K562 (cell line): ENCODE measurements around the gene CHSY1. TPM values are rescaled to one million over a fixed set of nuclear protein-coding genes. Genes with fewer than 3 reads are reported as not detected.

Source experiments
- ATAC-seq: fragments of 200-7000 bp; cut with Tn5 transposase; 3 replicates; pipeline ENCODE4 v1.9.1; 2020; ENCODE audit warnings: moderate library complexity
- BruUV-seq: library from RNA; stranded (reverse); fragments of 400-500 nt; replicated peaks from 2 replicates; lab custom pipeline; 2021; lab: Mats Ljungman, UMichigan
- CTCF ChIA-PET: fragments of 300-600 bp; formaldehyde crosslinking; extraction: SDS; loops from one replicate; lab custom pipeline; 2021; ENCODE audit warnings: low intra/inter-chr PET ratio; lab: Yijun Ruan, JAX
- POLR2A ChIA-PET: fragments of 300-600, 350-650 bp; sonication (Branson Sonifier 250); formaldehyde crosslinking; extraction: SDS; loops from one replicate; lab custom pipeline; 2021; ENCODE audit warnings: antibody characterized with exemption, inconsistent platforms; lab: Yijun Ruan, JAX
- DNase-seq, 4 experiments: peaks; one replicate each; pipeline versions ENCODE4 v3.0.0 to v3.0.0-alpha.2; 2011 to 2018; ENCODE audit warnings: low spot score in 3 of 4, mixed read lengths in 3 of 4; ENCODE audit errors: extremely low read depth in 1 of 4
- FAIRE-seq: peaks from 2 replicates; lab custom pipeline; 2011; peaks lifted over from hg19 to GRCh38; lab: Jason Lieb, UNC
- H2AFZ ChIP-seq: 2 replicates; pipeline ENCODE4 v1.6.0; 2011; ENCODE audit warnings: low read depth, low read length, control low read depth, inconsistent platforms
- H3K27ac ChIP-seq: fragments of 200-600 bp; 3 replicates; pipeline ENCODE4 v1.8.0; 2011; ENCODE audit warnings: low read depth, mild to moderate bottlenecking, control low read depth, inconsistent platforms, low read length, moderate library complexity, mixed read lengths; ENCODE audit errors: extremely low read depth
- H3K27me3 ChIP-seq, 2 experiments: fragments of 300-600 bp in 1 of 2; 2 replicates in 1 of 2; 3 replicates in 1 of 2; pipeline versions ENCODE4 v1.6.0 to v1.8.0; 2011; ENCODE audit warnings: inconsistent platforms in 2 of 2, low read length in 2 of 2, mild to moderate bottlenecking in 1 of 2, mixed read lengths in 1 of 2, moderate library complexity in 1 of 2; ENCODE audit not compliant: control insufficient read depth in 2 of 2, insufficient read depth in 2 of 2
- H3K36me3 ChIP-seq: fragments of 300-600 bp; 3 replicates; pipeline ENCODE4 v1.8.0; 2011; ENCODE audit warnings: mild to moderate bottlenecking, low read length, inconsistent platforms; ENCODE audit not compliant: control insufficient read depth, insufficient read depth
- H3K4me1 ChIP-seq, 2 experiments: fragments of 200-600 bp in 1 of 2; replicated peaks in 1 of 2; 2 replicates in 1 of 2; 3 replicates in 1 of 2; pipeline versions ENCODE4 v1.5.1 to v1.8.0; 2011; ENCODE audit warnings: inconsistent platforms in 2 of 2, low read length in 2 of 2, mild to moderate bottlenecking in 1 of 2, mixed read lengths in 1 of 2, moderate library complexity in 1 of 2; ENCODE audit not compliant: control insufficient read depth in 2 of 2, insufficient read depth in 2 of 2
- H3K4me2 ChIP-seq: 2 replicates; pipeline ENCODE4 v1.6.1; 2011; ENCODE audit warnings: low read length, control low read depth, inconsistent platforms, mixed read lengths; ENCODE audit not compliant: insufficient read depth
- H3K4me3 ChIP-seq: fragments of 200-600 bp; sonication (generic), shearing (Covaris generic); 2 replicates; pipeline ENCODE4 v1.5.1; 2016; ENCODE audit warnings: control low read depth, inconsistent platforms
- H3K79me2 ChIP-seq: fragments of 200-600 bp; 3 replicates; pipeline ENCODE4 v1.8.0; 2011; ENCODE audit warnings: low read length, inconsistent platforms; ENCODE audit not compliant: control insufficient read depth, insufficient read depth
- H3K9ac ChIP-seq, 2 experiments: 2 replicates each; pipeline versions ENCODE4 v1.6.0 to v1.6.1; 2011; ENCODE audit warnings: low read depth in 2 of 2, low read length in 2 of 2, control low read depth in 1 of 2, inconsistent platforms in 1 of 2, mild to moderate bottlenecking in 1 of 2, mixed read lengths in 1 of 2; ENCODE audit not compliant: insufficient read depth in 1 of 2
- H3K9me1 ChIP-seq: one replicate; pipeline ENCODE4 v1.6.0; 2011; ENCODE audit warnings: inconsistent platforms, mild to moderate bottlenecking, low read length, moderate library complexity; ENCODE audit not compliant: control insufficient read depth, insufficient read depth
- H3K9me3 ChIP-seq: replicated peaks from 2 replicates; pipeline ENCODE4 v1.5.1; 2011; ENCODE audit warnings: low read depth, low read length, inconsistent platforms; ENCODE audit not compliant: control insufficient read depth, insufficient read depth
- H4K20me1 ChIP-seq: replicated peaks from 2 replicates; pipeline ENCODE4 v1.6.1; 2011; ENCODE audit warnings: low read length, inconsistent platforms, mixed read lengths; ENCODE audit not compliant: control insufficient read depth, insufficient read depth
- ARID3B ChIP-seq: fragments of 250-450 bp; sonication (Bioruptor Pico); IDR thresholded peaks from 2 replicates; pipeline ENCODE4 v1.4.0; 2020; ENCODE audit warnings: borderline replicate concordance
- CBFB ChIP-seq: sonication (generic); formaldehyde crosslinking; IDR thresholded peaks from 2 replicates; pipeline ENCODE4 v1.4.0; 2020; ENCODE audit warnings: mild to moderate bottlenecking, missing genetic modification reagents
- ELF4 ChIP-seq: fragments of 450-650 bp; formaldehyde crosslinking; IDR thresholded peaks from 2 replicates; pipeline ENCODE4 v1.4.0; 2022; ENCODE audit warnings: missing genetic modification characterization
- ESRRA ChIP-seq: fragments of 450-650 bp; IDR thresholded peaks from 2 replicates; pipeline ENCODE4 v1.6.1; 2014; ENCODE audit warnings: low read depth, mild to moderate bottlenecking, moderate library complexity, borderline replicate concordance
- FOXJ3 ChIP-seq: sonication (generic); formaldehyde crosslinking; IDR thresholded peaks from 2 replicates; pipeline ENCODE4 v1.4.0; 2020; ENCODE audit warnings: mild to moderate bottlenecking, missing genetic modification reagents
- HDGF ChIP-seq: fragments of 450-650 bp; IDR thresholded peaks from 2 replicates; pipeline ENCODE4 v1.6.1; 2016
- LARP7 ChIP-seq: fragments of 450-650 bp; IDR thresholded peaks from 2 replicates; pipeline ENCODE4 v1.6.1; 2016
- MTA1 ChIP-seq: fragments of 450-650 bp; IDR thresholded peaks from 2 replicates; pipeline ENCODE4 v1.6.1; 2017; ENCODE audit warnings: borderline replicate concordance
- MXI1 ChIP-seq: IDR thresholded peaks from 2 replicates; pipeline ENCODE4 v1.6.1; 2011; ENCODE audit warnings: low read depth, mild to moderate bottlenecking, improper control_type of control experiment, low read length
- POLR3G ChIP-seq: IDR thresholded peaks from 2 replicates; pipeline ENCODE4 v1.6.1; 2011; ENCODE audit not compliant: insufficient read length, insufficient replicate concordance; ENCODE audit errors: extremely low read depth
- SMARCE1 ChIP-seq: fragments of 450-650 bp; IDR thresholded peaks from 2 replicates; pipeline ENCODE4 v1.7.1; 2016; ENCODE audit warnings: mild to moderate bottlenecking
- STAT5B ChIP-seq: fragments of 250-450 bp; sonication (Bioruptor Pico); IDR thresholded peaks from 2 replicates; pipeline ENCODE4 v1.8.0; 2021; ENCODE audit warnings: mild to moderate bottlenecking, inconsistent platforms
- U2AF1 ChIP-seq: fragments of 200-400 bp; formaldehyde crosslinking; optimal IDR thresholded peaks from 2 replicates; pipeline ENCODE3; 2017; ENCODE audit warnings: mild to moderate bottlenecking, low read depth, low read length, moderate library complexity
- ZNF398 ChIP-seq: fragments of 250-450 bp; sonication (Bioruptor Pico); IDR thresholded peaks from 2 replicates; pipeline ENCODE4 v1.8.0; 2021; ENCODE audit warnings: moderate library complexity, mild to moderate bottlenecking, inconsistent platforms
- ZNF699 ChIP-seq: fragments of 250-450 bp; sonication (Bioruptor Pico); IDR thresholded peaks from 2 replicates; pipeline ENCODE4 v1.8.0; 2021; ENCODE audit warnings: mild to moderate bottlenecking, moderate library complexity; ENCODE audit not compliant: insufficient replicate concordance
- WGBS: fragments of 100-300 bp; shearing (Covaris generic); methylation state at CpG from one replicate; pipeline ENCODE4 v1.1.6; 2016; ENCODE audit warnings: low coverage, mixed read lengths; ENCODE audit not compliant: insufficient coverage; ENCODE audit errors: missing lambda C conversion rate; 5-methylcytosine and 5-hydroxymethylcytosine counted together
- in situ Hi-C: fragments of 300-500 bp; cut with MboI; formaldehyde crosslinking; loops from 4 replicates; pipeline ENCODE4 v1.15.0; 2018; ENCODE audit warnings: inconsistent platforms, mixed read lengths
- intact Hi-C: fragments of 100-400 bp; cut with micrococcal nuclease; formaldehyde crosslinking; loops from 2 replicates; pipeline ENCODE4 v1.14.2; 2022
- polyA plus RNA-seq, 8 experiments: library from polyadenylated mRNA; depleted of rRNA in 4 of 8; stranded (reverse) in 5 of 8; unstranded in 3 of 8; fragments of >200 nt; fragmentation: Nextera tagmentation in 2 of 8; fragmentation: Illumina TruSeq in 1 of 8; extraction: Ambion mirVana in 2 of 8; extraction: Trizol in 1 of 8; gene quantifications; 2 replicates each; pipeline versions ENCODE4 v1.2.1 to v1.2.3, GENCODE V29; 2011 to 2014; ENCODE audit warnings: inconsistent platforms in 1 of 8, missing spikeins in 1 of 8
- total RNA-seq, 7 experiments: library from RNA; depleted of rRNA in 6 of 7; stranded (reverse); fragments of >200 nt in 6 of 7; fragmentation: Illumina TruSeq in 2 of 7; extraction: Trizol in 2 of 7; gene quantifications; 2 replicates each; pipeline versions ENCODE4 v1.2.1 to v1.2.3, GENCODE V29; 2011 to 2021; ENCODE audit warnings: low replicate concordance in 1 of 7
- TF ChIP-seq, protein P1 (sequence below): fragments of 250-450 bp; sonication (Bioruptor Pico); IDR thresholded peaks from 2 replicates; pipeline ENCODE4 v1.8.0; 2021; ENCODE audit warnings: moderate library complexity, mild to moderate bottlenecking, inconsistent platforms
- TF ChIP-seq, protein P2 (sequence below): fragments of 250-450 bp; sonication (Bioruptor Pico); IDR thresholded peaks from 2 replicates; pipeline ENCODE4 v1.9.0; 2021; ENCODE audit warnings: mild to moderate bottlenecking, inconsistent platforms

Gene CHSY1
- total and polyA plus RNA-seq, 9 of the 15 experiments (the other 6 are each of a cell fraction or from before 2014, with no cell fraction given): 7.0 to 16.4 (median 13.4) TPM

- TF ChIP-seq CBFB (CRISPR knock-in tag): no peak
- no peak for TF ChIP-seq MTA1
- TF ChIP-seq POLR3G: no peak
- no peak for TF ChIP-seq ARID3B
- no peak for TF ChIP-seq HDGF
- TF ChIP-seq MXI1: no peak
- TF ChIP-seq ZNF699: no peak
- no peak for TF ChIP-seq STAT5B
- TF ChIP-seq ESRRA: no peak
- TF ChIP-seq U2AF1: no peak
- no peak for TF ChIP-seq FOXJ3 (CRISPR knock-in tag)
- TF ChIP-seq, protein P1, sequence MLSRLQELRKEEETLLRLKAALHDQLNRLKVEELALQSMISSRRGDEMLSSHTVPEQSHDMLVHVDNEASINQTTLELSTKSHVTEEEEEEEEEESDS: no peak
- TF ChIP-seq LARP7: no peak
- TF ChIP-seq, protein P2, sequence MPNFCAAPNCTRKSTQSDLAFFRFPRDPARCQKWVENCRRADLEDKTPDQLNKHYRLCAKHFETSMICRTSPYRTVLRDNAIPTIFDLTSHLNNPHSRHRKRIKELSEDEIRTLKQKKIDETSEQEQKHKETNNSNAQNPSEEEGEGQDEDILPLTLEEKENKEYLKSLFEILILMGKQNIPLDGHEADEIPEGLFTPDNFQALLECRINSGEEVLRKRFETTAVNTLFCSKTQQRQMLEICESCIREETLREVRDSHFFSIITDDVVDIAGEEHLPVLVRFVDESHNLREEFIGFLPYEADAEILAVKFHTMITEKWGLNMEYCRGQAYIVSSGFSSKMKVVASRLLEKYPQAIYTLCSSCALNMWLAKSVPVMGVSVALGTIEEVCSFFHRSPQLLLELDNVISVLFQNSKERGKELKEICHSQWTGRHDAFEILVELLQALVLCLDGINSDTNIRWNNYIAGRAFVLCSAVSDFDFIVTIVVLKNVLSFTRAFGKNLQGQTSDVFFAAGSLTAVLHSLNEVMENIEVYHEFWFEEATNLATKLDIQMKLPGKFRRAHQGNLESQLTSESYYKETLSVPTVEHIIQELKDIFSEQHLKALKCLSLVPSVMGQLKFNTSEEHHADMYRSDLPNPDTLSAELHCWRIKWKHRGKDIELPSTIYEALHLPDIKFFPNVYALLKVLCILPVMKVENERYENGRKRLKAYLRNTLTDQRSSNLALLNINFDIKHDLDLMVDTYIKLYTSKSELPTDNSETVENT: no peak
- TF ChIP-seq ZNF398 (CRISPR knock-in tag): no peak
- TF ChIP-seq SMARCE1: no peak
- TF ChIP-seq ELF4 (CRISPR knock-in tag): no peak
- POLR2A ChIA-PET: no interaction called here
Observed at GRCh38 chr15:101213147-101213546, 38.7 kb downstream of the CHSY1 start.

More at GRCh38 chr15:101213147-101213546, 38.7 kb downstream of the CHSY1 start:
- CTCF ChIA-PET: no interaction called here
- intact Hi-C loops: no loop called here
- 86% methylated on average over 3 of the region's 3 CpGs for WGBS
- in situ Hi-C loops: no loop called here
- no peak overlapping the region for H3K4me3 ChIP-seq
- no peaks in the 10 kb centered on the region for H3K9me3 ChIP-seq
- H3K9me1 ChIP-seq: no peaks in the 10 kb centered on the region
- no peak overlapping the region for H3K27ac ChIP-seq
- H3K4me2 ChIP-seq: no peak overlapping the region
- H3K4me1 ChIP-seq: 0 out of 5 replicates have a peak, but pooled peaks cover 0 to 3% of the 10 kb centered on the region in 2 experiments
- DNase-seq (no peak), ATAC-seq (no peak), FAIRE-seq (no peak)
- H2AFZ ChIP-seq: no peak overlapping the region
- no peaks in the 10 kb centered on the region; the same call in 1 of the 2 replicates for H4K20me1 ChIP-seq
- H3K9ac ChIP-seq: no peak overlapping the region
- H3K79me2 ChIP-seq: peaks cover 41% of the 10 kb centered on the region
- H3K36me3 ChIP-seq: no peaks in the 10 kb centered on the region; the same call in 2 of the 3 replicates
- no TSS peak for BruUV-seq
- H3K27me3 ChIP-seq: no peaks in the 10 kb centered on the region
